HepG2 (cell line): Measurements from ENCODE around the gene HS3ST5. TPM values are rescaled to one million over a fixed set of nuclear protein-coding genes. Genes with fewer than 3 reads are reported as not detected.

Experiments
- ATAC-seq: fragments of 200-7000 bp; cut with Tn5 transposase; 3 replicates; pipeline ENCODE4 v1.9.1; 2020; ENCODE audit warnings: mild to moderate bottlenecking, moderate library complexity
- BruUV-seq: library from RNA; stranded (reverse); fragments of 400-500 nt; replicated peaks from 2 replicates; lab custom pipeline; 2021; lab: Mats Ljungman, UMichigan
- CTCF ChIA-PET: fragments of 300-600 bp; formaldehyde crosslinking; extraction: SDS; loops from one replicate; lab custom pipeline; 2021; ENCODE audit warnings: low total read pairs, inconsistent platforms, low intra/inter-chr PET ratio; lab: Yijun Ruan, JAX
- POLR2A ChIA-PET: fragments of 350-600 bp; sonication (Branson Sonifier 250); formaldehyde crosslinking; loops from one replicate; lab custom pipeline; 2020; ENCODE audit warnings: antibody characterized with exemption, inconsistent platforms; lab: Yijun Ruan, JAX
- DNase-seq: peaks from one replicate; pipeline ENCODE4 v3.0.0-alpha.2; 2015; ENCODE audit warnings: low spot score
- FAIRE-seq: peaks from 3 replicates; lab custom pipeline; 2011; peaks lifted over from hg19 to GRCh38; lab: Jason Lieb, UNC
- H2AFZ ChIP-seq: one replicate; pipeline ENCODE4 v1.6.1; 2011; ENCODE audit warnings: low read length, inconsistent platforms
- H3K27ac ChIP-seq: fragments of 300-600 bp; 3 replicates; pipeline ENCODE4 v1.8.0; 2011; ENCODE audit warnings: mixed run types, mild to moderate bottlenecking, mixed read lengths, low read length, inconsistent platforms; ENCODE audit not compliant: insufficient read depth; ENCODE audit errors: extremely low read length
- H3K27me3 ChIP-seq, 2 experiments: fragments of 200-600 bp in 1 of 2; 2 replicates in 1 of 2; 3 replicates in 1 of 2; pipeline versions ENCODE4 v1.6.0 to v1.8.0; 2011; ENCODE audit warnings: low read length in 2 of 2, mild to moderate bottlenecking in 2 of 2, moderate library complexity in 2 of 2, inconsistent platforms in 1 of 2; ENCODE audit not compliant: insufficient read depth in 2 of 2, control insufficient read depth in 1 of 2
- H3K36me3 ChIP-seq, 2 experiments: fragments of 200-600 bp in 1 of 2; replicated peaks in 1 of 2; 2 replicates in 1 of 2; 3 replicates in 1 of 2; pipeline versions ENCODE4 v1.5.1 to v1.8.0; 2011; ENCODE audit warnings: low read length in 2 of 2, inconsistent platforms in 1 of 2; ENCODE audit not compliant: insufficient read depth in 2 of 2, control insufficient read depth in 1 of 2
- H3K4me1 ChIP-seq: 2 replicates; pipeline ENCODE4 v1.5.1; 2012; ENCODE audit warnings: low read length, inconsistent platforms; ENCODE audit not compliant: insufficient read depth
- H3K4me2 ChIP-seq: 2 replicates; pipeline ENCODE4 v1.6.0; 2011; ENCODE audit warnings: low read depth, low read length, inconsistent platforms
- H3K4me3 ChIP-seq, 3 experiments: fragments of 200-600 bp in 1 of 3; sonication (generic), shearing (Covaris generic) in 1 of 3; replicated peaks in 1 of 3; 2 replicates each; pipeline ENCODE4 v1.5.1; 2011 to 2016; ENCODE audit warnings: low read length in 3 of 3, inconsistent platforms in 2 of 3, low read depth in 2 of 3, mild to moderate bottlenecking in 2 of 3, control low read depth in 1 of 3, mixed read lengths in 1 of 3; ENCODE audit not compliant: insufficient read depth in 1 of 3
- H3K79me2 ChIP-seq: one replicate; pipeline ENCODE4 v1.6.1; 2011; ENCODE audit warnings: low read length, inconsistent platforms; ENCODE audit not compliant: insufficient read depth
- H3K9ac ChIP-seq: 2 replicates; pipeline ENCODE4 v1.6.0; 2011; ENCODE audit warnings: mild to moderate bottlenecking, low read depth, low read length, inconsistent platforms; ENCODE audit not compliant: insufficient read depth
- H3K9me3 ChIP-seq: 2 replicates; pipeline ENCODE4 v1.5.1; 2012; ENCODE audit warnings: mild to moderate bottlenecking, low read length
- H4K20me1 ChIP-seq: 2 replicates; pipeline ENCODE4 v1.6.0; 2011; ENCODE audit warnings: inconsistent platforms, mild to moderate bottlenecking, low read length, moderate library complexity; ENCODE audit not compliant: insufficient read depth
- ARNT2 ChIP-seq: sonication (generic); formaldehyde crosslinking; IDR thresholded peaks from 2 replicates; pipeline ENCODE4 v1.8.0; 2022; ENCODE audit warnings: mild to moderate bottlenecking, low read depth, missing genetic modification reagents, moderate library complexity
- NCOR1 ChIP-seq: fragments of 200-600 bp; sonication (generic); IDR thresholded peaks from 2 replicates; pipeline ENCODE4 v1.7.0; 2017; ENCODE audit warnings: antibody characterized with exemption, low read length, borderline replicate concordance
- RNF2 ChIP-seq: fragments of 450-650 bp; conservative IDR thresholded peaks from 2 replicates; pipeline ENCODE4 v1.6.1; 2016; ENCODE audit warnings: low read depth
- ZNF484 ChIP-seq: sonication (generic); formaldehyde crosslinking; IDR thresholded peaks from 2 replicates; pipeline ENCODE4 v1.5.1; 2020; ENCODE audit warnings: mild to moderate bottlenecking, low read depth, missing genetic modification reagents, borderline replicate concordance
- ZNF768 ChIP-seq: sonication (generic); formaldehyde crosslinking; IDR thresholded peaks from 2 replicates; pipeline ENCODE4 v1.4.0; 2020; ENCODE audit warnings: missing genetic modification reagents
- WGBS: methylation state at CpG from one replicate; pipeline ENCODE4 v1.1.6; 2017; ENCODE audit warnings: low lambda C conversion rate; 5-methylcytosine and 5-hydroxymethylcytosine counted together
- in situ Hi-C: cut with HindIII; loops from 2 replicates; pipeline ENCODE4 v1.10.0; 2017; ENCODE audit warnings: low pct_unique_long_range_greater_than_20kb; ENCODE audit not compliant: extremely low pct_ligation_motif_present
- intact Hi-C: fragments of 100-400 bp; cut with micrococcal nuclease; formaldehyde crosslinking; loops from one replicate; pipeline ENCODE4 v1.10.0; 2022; ENCODE audit not compliant: unreplicated experiment
- polyA plus RNA-seq, 8 experiments: library from polyadenylated mRNA; depleted of rRNA in 3 of 8; stranded (reverse) in 7 of 8; unstranded in 1 of 8; fragments of >200 nt; fragmentation: Illumina TruSeq in 4 of 8; extraction: Trizol in 4 of 8; gene quantifications; 2 replicates each; pipeline versions ENCODE4 v1.2.1 to v1.2.3, GENCODE V29; 2011 to 2016; ENCODE audit warnings: low read depth in 4 of 8, missing spikeins in 1 of 8, mixed read lengths in 1 of 8; ENCODE audit not compliant: insufficient read depth in 1 of 8
- total RNA-seq, 5 experiments: library from RNA; depleted of rRNA; stranded (reverse); fragments of >200 nt; fragmentation: Illumina TruSeq; extraction: Trizol; gene quantifications; 2 replicates each; pipeline ENCODE4 v1.2.3, GENCODE V29; 2016; ENCODE audit warnings: low read depth in 1 of 5
- TF ChIP-seq, protein P1 (sequence below): sonication (generic); formaldehyde crosslinking; IDR thresholded peaks from 2 replicates; pipeline ENCODE4 v1.8.0; 2022; ENCODE audit warnings: missing genetic modification reagents, low read depth, mild to moderate bottlenecking, borderline replicate concordance
- TF ChIP-seq, protein P2 (sequence below): sonication (generic); formaldehyde crosslinking; IDR thresholded peaks from 2 replicates; pipeline ENCODE4 v1.4.0; 2020; ENCODE audit warnings: missing genetic modification reagents, borderline replicate concordance

Gene HS3ST5
- total and polyA plus RNA-seq, 2 of the 13 experiments (the other 11 are each of a cell fraction or from before 2014, with no cell fraction given): 1.1 to 1.6 TPM

DNA sequence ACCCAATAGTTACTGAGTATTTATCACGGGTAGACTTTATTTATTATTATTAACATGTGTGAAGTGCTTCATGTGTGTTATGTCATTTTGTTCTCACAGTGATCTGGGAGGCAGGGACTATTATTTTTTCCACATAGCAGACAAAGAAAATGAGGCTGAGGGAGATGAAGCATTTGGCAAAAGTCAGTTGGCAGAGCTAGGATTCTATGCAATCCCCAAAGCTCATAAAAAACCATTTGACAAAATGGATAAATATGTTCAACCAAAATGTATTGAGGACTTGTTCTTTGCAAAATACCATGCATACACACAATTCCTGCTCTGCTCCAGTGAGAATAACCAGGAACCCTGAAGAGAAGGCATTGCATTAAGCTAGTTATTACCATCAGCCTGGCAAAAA, 184.4 kb downstream of the HS3ST5 start:
- in situ Hi-C loops: no loop called here
- Histone ChIP-seq H2AFZ (no peak overlapping the region), H3K27me3 (no peaks in the 10 kb centered on the region), H3K36me3 (no peaks in the 10 kb centered on the region), H3K4me3 (no peak overlapping the region), H3K27ac (no peak overlapping the region), H3K9ac (no peak overlapping the region), H3K4me1 (peaks cover 53% of the 10 kb centered on the region), H3K4me2 (no peak overlapping the region), H3K79me2 (no peaks in the 10 kb centered on the region), H3K9me3 (no peaks in the 10 kb centered on the region), H4K20me1 (no peaks in the 10 kb centered on the region)
- no peak for FAIRE-seq
- ChIA-PET CTCF (no interaction called here), POLR2A (interaction anchor here (1.9 kb wide), 1 partner anchor 10 kb away, joined by 13 read pairs; no protein-coding TSS in a partner anchor)
- BruUV-seq: no TSS peak
- no peak for DNase-seq
- ATAC-seq: no peak
- 92% methylated on average over 1 of the region's 1 CpG for WGBS
- TF ChIP-seq ZNF768 (CRISPR knock-in tag): no peak
- TF ChIP-seq NCOR1: no peak
- TF ChIP-seq RNF2: no peak
- no peak for TF ChIP-seq ZNF484 (CRISPR knock-in tag)
- TF ChIP-seq ARNT2 (CRISPR knock-in tag): no peak
- TF ChIP-seq, protein P1, sequence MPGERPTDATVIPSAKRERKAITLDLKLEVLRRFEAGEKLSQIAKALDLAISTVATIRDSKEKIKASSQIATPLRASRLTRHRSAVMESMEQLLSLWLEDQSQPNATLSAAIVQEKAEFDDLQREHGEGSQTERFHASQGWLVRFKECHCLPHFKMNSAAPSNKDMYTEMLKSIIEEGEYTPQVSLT (CRISPR knock-in tag): no peak
- TF ChIP-seq, protein P2, sequence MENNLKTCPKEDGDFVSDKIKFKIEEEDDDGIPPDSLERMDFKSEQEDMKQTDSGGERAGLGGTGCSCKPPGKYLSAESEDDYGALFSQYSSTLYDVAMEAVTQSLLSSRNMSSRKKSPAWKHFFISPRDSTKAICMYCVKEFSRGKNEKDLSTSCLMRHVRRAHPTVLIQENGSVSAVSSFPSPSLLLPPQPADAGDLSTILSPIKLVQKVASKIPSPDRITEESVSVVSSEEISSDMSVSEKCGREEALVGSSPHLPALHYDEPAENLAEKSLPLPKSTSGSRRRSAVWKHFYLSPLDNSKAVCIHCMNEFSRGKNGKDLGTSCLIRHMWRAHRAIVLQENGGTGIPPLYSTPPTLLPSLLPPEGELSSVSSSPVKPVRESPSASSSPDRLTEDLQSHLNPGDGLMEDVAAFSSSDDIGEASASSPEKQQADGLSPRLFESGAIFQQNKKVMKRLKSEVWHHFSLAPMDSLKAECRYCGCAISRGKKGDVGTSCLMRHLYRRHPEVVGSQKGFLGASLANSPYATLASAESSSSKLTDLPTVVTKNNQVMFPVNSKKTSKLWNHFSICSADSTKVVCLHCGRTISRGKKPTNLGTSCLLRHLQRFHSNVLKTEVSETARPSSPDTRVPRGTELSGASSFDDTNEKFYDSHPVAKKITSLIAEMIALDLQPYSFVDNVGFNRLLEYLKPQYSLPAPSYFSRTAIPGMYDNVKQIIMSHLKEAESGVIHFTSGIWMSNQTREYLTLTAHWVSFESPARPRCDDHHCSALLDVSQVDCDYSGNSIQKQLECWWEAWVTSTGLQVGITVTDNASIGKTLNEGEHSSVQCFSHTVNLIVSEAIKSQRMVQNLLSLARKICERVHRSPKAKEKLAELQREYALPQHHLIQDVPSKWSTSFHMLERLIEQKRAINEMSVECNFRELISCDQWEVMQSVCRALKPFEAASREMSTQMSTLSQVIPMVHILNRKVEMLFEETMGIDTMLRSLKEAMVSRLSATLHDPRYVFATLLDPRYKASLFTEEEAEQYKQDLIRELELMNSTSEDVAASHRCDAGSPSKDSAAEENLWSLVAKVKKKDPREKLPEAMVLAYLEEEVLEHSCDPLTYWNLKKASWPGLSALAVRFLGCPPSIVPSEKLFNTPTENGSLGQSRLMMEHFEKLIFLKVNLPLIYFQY (CRISPR knock-in tag): no peak
- intact Hi-C loops: loop anchor here (1.0 to 5.0 kb wide), 2 partner anchors 9 to 51 kb away; no protein-coding TSS in a partner anchor
